DOHH2 (cell line): ENCODE results near the gene ATP10A.

Experiments used
- EZH2phosphoT487 ChIP-seq: fragments of 200-600 bp; sonication (generic); IDR thresholded peaks from 2 replicates; pipeline ENCODE4 v1.6.1; 2017; ENCODE audit warnings: borderline replicate concordance, mild to moderate bottlenecking, antibody characterized with exemption, low read length, moderate library complexity, mixed read lengths
- TF ChIP-seq, protein P1 (sequence below): fragments of 200-600 bp; sonication (generic); IDR thresholded peaks from one replicate; pipeline ENCODE4 v1.5.1; 2014; ENCODE audit warnings: antibody characterized with exemption, mild to moderate bottlenecking, low read depth, low read length; ENCODE audit not compliant: poor library complexity, severe bottlenecking

DNA sequence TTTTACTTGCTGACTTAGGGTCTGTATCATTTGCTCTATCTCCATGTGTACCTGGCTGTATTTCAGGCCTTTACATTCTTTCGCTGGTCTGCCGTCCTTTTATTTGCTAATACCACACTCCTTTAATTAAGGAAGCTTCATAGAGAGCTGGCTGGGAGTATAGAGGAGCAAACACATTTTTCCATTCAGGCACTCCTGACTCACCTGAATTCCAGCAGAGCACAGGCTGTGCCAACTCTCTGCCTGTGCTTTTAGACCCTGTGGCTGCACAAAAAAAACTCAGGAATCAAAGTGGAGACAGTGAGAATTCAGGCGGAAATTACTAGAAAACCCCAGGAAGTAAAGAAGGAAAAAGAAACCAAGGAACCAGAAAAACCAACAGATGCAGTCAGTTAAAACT lies 29.0 kb upstream of the ATP10A start:
- TF ChIP-seq, protein P1, sequence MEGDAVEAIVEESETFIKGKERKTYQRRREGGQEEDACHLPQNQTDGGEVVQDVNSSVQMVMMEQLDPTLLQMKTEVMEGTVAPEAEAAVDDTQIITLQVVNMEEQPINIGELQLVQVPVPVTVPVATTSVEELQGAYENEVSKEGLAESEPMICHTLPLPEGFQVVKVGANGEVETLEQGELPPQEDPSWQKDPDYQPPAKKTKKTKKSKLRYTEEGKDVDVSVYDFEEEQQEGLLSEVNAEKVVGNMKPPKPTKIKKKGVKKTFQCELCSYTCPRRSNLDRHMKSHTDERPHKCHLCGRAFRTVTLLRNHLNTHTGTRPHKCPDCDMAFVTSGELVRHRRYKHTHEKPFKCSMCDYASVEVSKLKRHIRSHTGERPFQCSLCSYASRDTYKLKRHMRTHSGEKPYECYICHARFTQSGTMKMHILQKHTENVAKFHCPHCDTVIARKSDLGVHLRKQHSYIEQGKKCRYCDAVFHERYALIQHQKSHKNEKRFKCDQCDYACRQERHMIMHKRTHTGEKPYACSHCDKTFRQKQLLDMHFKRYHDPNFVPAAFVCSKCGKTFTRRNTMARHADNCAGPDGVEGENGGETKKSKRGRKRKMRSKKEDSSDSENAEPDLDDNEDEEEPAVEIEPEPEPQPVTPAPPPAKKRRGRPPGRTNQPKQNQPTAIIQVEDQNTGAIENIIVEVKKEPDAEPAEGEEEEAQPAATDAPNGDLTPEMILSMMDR: no peak
- TF ChIP-seq EZH2phosphoT487: no peak
